ENCODE measurements around the gene LMTK2. TPM values are rescaled to one million over a fixed set of nuclear protein-coding genes. Genes with fewer than 3 reads are reported as not detected.

The LMTK2 gene
- polyA plus RNA-seq, 1 donor from 2014 or later, result 11.9 TPM

DNA sequence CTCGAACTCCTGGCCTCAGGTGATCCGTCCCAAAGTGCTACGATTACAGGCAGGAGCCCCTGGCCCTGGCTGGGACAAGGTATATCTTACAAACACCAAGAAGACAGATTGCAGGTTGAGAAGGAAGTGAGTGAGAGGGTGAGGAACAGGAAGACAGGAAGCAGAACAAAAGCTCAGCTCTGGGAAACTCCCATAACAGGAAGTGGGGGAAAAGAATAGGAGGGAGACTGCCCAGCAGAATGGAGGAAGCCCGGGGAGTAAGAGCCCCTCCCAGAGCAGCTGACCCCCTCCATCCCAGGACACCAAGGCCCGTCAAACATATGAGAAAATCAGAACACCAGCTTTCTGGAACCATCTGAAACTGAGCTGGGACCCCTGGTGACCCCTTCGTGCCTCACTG, 142.4 kb downstream of the LMTK2 start:
- no peak overlapping the region for H3K4me2 ChIP-seq (ENCODE audit: low read length)
- no peaks in the 10 kb centered on the region for H3K27me3 ChIP-seq (ENCODE audit: insufficient read depth, low read depth, low read length)
- H4K20me1 ChIP-seq (ENCODE audit: insufficient read depth), result no peaks in the 10 kb centered on the region
- no peak overlapping the region for H3K4me3 ChIP-seq (ENCODE audit: low read length)
- no peaks in the 10 kb centered on the region for H3K9me2 ChIP-seq (ENCODE audit: insufficient read depth, low read length)
- no peak overlapping the region for H3K27ac ChIP-seq (ENCODE audit: low read length)
- H3K36me3 ChIP-seq (ENCODE audit: insufficient read depth, low read length), result no peaks in the 10 kb centered on the region
- no peak overlapping the region for H2AFZ ChIP-seq (ENCODE audit: low read depth, low read length)
- no peaks in the 10 kb centered on the region for H3F3A ChIP-seq (ENCODE audit: insufficient read depth, low read length, poor library complexity, severe bottlenecking)
- no peaks in the 10 kb centered on the region for H3K9me3 ChIP-seq (ENCODE audit: low read length)
- no peak overlapping the region for H3K9ac ChIP-seq (ENCODE audit: low read length)
- no peak for TF ChIP-seq SMC3 (conservative IDR thresholded peaks at IDR 0.05; ENCODE audit: poor library complexity)
- no peak for TF ChIP-seq MXI1 (conservative IDR thresholded peaks at IDR 0.05; ENCODE audit: poor library complexity, severe bottlenecking)
- no peak for TF ChIP-seq TAF1 (IDR thresholded peaks at IDR 0.05; ENCODE audit: low read depth)
- TF ChIP-seq, protein P1, sequence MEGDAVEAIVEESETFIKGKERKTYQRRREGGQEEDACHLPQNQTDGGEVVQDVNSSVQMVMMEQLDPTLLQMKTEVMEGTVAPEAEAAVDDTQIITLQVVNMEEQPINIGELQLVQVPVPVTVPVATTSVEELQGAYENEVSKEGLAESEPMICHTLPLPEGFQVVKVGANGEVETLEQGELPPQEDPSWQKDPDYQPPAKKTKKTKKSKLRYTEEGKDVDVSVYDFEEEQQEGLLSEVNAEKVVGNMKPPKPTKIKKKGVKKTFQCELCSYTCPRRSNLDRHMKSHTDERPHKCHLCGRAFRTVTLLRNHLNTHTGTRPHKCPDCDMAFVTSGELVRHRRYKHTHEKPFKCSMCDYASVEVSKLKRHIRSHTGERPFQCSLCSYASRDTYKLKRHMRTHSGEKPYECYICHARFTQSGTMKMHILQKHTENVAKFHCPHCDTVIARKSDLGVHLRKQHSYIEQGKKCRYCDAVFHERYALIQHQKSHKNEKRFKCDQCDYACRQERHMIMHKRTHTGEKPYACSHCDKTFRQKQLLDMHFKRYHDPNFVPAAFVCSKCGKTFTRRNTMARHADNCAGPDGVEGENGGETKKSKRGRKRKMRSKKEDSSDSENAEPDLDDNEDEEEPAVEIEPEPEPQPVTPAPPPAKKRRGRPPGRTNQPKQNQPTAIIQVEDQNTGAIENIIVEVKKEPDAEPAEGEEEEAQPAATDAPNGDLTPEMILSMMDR (IDR thresholded peaks at IDR 0.05; ENCODE audit: poor library complexity, severe bottlenecking), result no peak
- TF ChIP-seq EZH2 (IDR thresholded peaks at IDR 0.05; ENCODE audit: borderline replicate concordance, insufficient read depth, low read length, poor library complexity, severe bottlenecking), result no peak
- TF ChIP-seq EP300 (conservative IDR thresholded peaks at IDR 0.05; ENCODE audit: poor library complexity, severe bottlenecking), result no peak
- no peak for TF ChIP-seq POLR2AphosphoS5 (IDR thresholded peaks at IDR 0.05)
- peaks cover 25% of the 10 kb centered on the region for H3K79me2 ChIP-seq (replicated peaks; ENCODE audit: insufficient read depth, low read length)

DNA sequence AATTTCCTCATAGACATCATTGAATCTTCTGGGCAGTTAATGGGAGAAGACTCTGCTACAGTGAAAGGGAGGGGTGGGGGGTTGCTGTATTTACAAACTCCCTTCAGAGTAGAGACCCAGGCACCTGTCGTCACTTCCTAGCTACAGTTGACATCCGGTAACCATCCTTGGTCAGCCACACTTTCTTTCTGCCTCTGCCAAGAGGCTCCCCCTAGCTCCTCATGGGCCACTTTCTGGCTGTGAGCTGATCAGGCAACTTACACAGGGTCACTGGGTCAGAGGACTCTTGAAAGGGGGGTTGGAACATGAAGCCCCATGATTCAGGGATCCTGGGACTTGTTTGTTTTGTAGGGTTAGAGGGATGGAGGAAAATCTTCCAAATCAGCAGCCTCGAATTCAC, 144.1 kb downstream of the LMTK2 start:
- Histone ChIP-seq H3K4me3 (ENCODE audit: low read length) (peak overlapping the region; percentile 99), H3K9ac (ENCODE audit: low read length) (peak overlapping the region; percentile 83), H4K20me1 (ENCODE audit: insufficient read depth) (no peaks in the 10 kb centered on the region), H3K36me3 (ENCODE audit: insufficient read depth, low read length) (no peaks in the 10 kb centered on the region), H3K9me2 (ENCODE audit: insufficient read depth, low read length) (no peaks in the 10 kb centered on the region), H3F3A (ENCODE audit: insufficient read depth, low read length, poor library complexity, severe bottlenecking) (no peaks in the 10 kb centered on the region), H3K4me2 (ENCODE audit: low read length) (peak overlapping the region; percentile 99), H3K27me3 (ENCODE audit: insufficient read depth, low read depth, low read length) (no peaks in the 10 kb centered on the region), H3K27ac (ENCODE audit: low read length) (no peak overlapping the region), H2AFZ (ENCODE audit: low read depth, low read length) (no peak overlapping the region), H3K9me3 (ENCODE audit: low read length) (no peaks in the 10 kb centered on the region), H3K79me2 (replicated peaks; ENCODE audit: insufficient read depth, low read length) (peaks cover 29% of the 10 kb centered on the region)
- TF ChIP-seq, protein P1 (IDR thresholded peaks at IDR 0.05; ENCODE audit: poor library complexity, severe bottlenecking), result no peak
- TF ChIP-seq RAD21 (conservative IDR thresholded peaks at IDR 0.05) (no peak), SMC3 (conservative IDR thresholded peaks at IDR 0.05; ENCODE audit: poor library complexity) (no peak), EZH2 (IDR thresholded peaks at IDR 0.05; ENCODE audit: borderline replicate concordance, insufficient read depth, low read length, poor library complexity, severe bottlenecking) (no peak), TAF1 (IDR thresholded peaks at IDR 0.05; ENCODE audit: low read depth) (no peak), EP300 (conservative IDR thresholded peaks at IDR 0.05; ENCODE audit: poor library complexity, severe bottlenecking) (no peak), REST (IDR thresholded peaks at IDR 0.05; ENCODE audit: borderline replicate concordance) (no peak), POLR2AphosphoS5 (IDR thresholded peaks at IDR 0.05) (no peak), MXI1 (conservative IDR thresholded peaks at IDR 0.05; ENCODE audit: poor library complexity, severe bottlenecking) (no peak)

All from neural cell (in vitro differentiated cells).